Right cardiac atrium (tissue), 5 donors: ENCODE data around the gene CLCN4. TPM values are rescaled to one million over a fixed set of nuclear protein-coding genes. Genes with fewer than 3 reads are reported as not detected.

Source experiments
- ATAC-seq, 2 donors: fragments of 200-7000 bp; cut with Tn5 transposase; one replicate each; pipeline versions ENCODE4 v1.8.0 to v1.9.1; 2020; ENCODE audit warnings: moderate library complexity in 2 of 2, mild to moderate bottlenecking in 1 of 2
- DNase-seq, 3 donors: peaks; one replicate each; pipeline ENCODE4 v3.0.0-alpha.2; 2020
- H3K27ac ChIP-seq: one replicate; pipeline ENCODE4 v1.5.1; 2013; ENCODE audit warnings: mild to moderate bottlenecking, low read length, control low read depth, moderate library complexity
- H3K27me3 ChIP-seq: one replicate; pipeline ENCODE4 v1.6.1; 2013; ENCODE audit not compliant: control insufficient read depth, insufficient read depth
- H3K4me1 ChIP-seq: one replicate; pipeline ENCODE4 v1.6.1; 2013; ENCODE audit warnings: low read length; ENCODE audit not compliant: control insufficient read depth, insufficient read depth
- H3K4me3 ChIP-seq: one replicate; pipeline ENCODE4 v1.5.1; 2013; ENCODE audit warnings: low read length, control low read depth
- H3K9me3 ChIP-seq: one replicate; pipeline ENCODE4 v1.6.1; 2013; ENCODE audit warnings: low read length; ENCODE audit not compliant: control insufficient read depth
- WGBS: extraction: QIAGEN DNeasy Blood & Tissue Kit; methylation state at CpG from one replicate; pipeline ENCODE4 v1.1.7; 2013; 5-methylcytosine and 5-hydroxymethylcytosine counted together
- intact Hi-C, 4 donors: fragments of 100-400 bp; cut with DNase I; formaldehyde crosslinking; loops; one replicate each; pipeline versions ENCODE4 v1.11.0 to v1.14.0; 2022 to 2023
- polyA plus RNA-seq: library from polyadenylated mRNA; stranded (reverse); fragments of 200-250 nt; gene quantifications from one replicate; pipeline ENCODE4 v1.2.3, GENCODE V29; 2013
- total RNA-seq, 4 donors: library from RNA; stranded (reverse); fragmentation: NEBNext Ultra II Directional; extraction: Animal tissue kit (Norgen Biotek cat#: 25700); gene quantifications; one replicate each; pipeline ENCODE4 v1.2.1, GENCODE V29; 2021
- donor health status: healthy with polysubstance abuse.
- donor health status: DM: no; HTN: yes; CAD: no.
- donor health status: DM: no; HTN: no; CAD: no.
- donor health status: DM: no; HTN: yes; CAD: no; lungs with severe emphysema.
- donor health status: DM: yes; HTN: yes; CAD: no.

Gene CLCN4
- total and polyA plus RNA-seq, 5 donors, result 11.0 to 34.9 (median 29.7) TPM

DNA sequence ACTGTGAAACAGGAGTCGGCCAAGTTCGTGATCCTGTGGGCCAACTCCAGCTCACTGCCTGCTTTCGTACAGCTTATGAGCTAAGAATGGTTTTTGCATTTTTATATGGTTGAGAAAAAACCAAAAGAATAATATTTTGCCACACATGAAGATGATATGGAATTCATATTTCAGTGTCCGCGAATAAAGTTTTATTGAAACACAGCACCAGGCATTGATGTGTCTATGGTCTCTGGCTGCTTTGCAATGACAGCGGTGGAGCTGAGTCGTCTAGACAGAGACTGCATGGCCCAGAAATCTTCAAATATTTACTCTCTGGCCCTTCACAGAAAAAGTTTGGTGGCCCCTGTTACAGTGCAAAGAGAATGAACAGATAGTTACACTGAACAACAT lies 20.2 kb downstream of the CLCN4 start:
- H3K9me3 ChIP-seq, result no peaks in the 10 kb centered on the region
- H3K27ac ChIP-seq, result no peak overlapping the region
- no peak for ATAC-seq
- no peaks in the 10 kb centered on the region for H3K27me3 ChIP-seq
- 91% methylated on average over 7 of the region's 7 CpGs for WGBS
- H3K4me3 ChIP-seq, result no peak overlapping the region
- H3K4me1 ChIP-seq, result peaks cover 12% of the 10 kb centered on the region
- no peak for DNase-seq
- intact Hi-C loops, result no loop called here

DNA sequence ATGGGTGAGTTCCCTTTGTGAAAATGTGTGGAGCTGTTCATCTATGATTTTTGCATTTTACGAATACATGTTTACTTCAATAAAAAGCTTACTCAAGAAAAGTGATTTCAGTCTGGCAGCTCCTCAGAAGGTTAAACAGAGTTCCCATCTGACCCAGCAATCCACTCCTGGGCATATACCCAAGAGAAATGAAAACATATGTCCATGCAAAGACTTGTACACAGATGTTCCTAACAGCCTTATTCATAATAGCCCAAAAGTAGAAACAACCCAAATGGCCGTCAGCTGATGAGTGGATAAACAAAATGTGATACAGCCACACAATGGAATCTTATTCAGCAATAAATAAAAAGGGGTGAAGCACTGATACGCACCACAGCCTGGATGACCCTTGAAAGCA lies 20.8 kb downstream of the CLCN4 start:
- ATAC-seq, result no peak
- WGBS, result 67% methylated on average over 3 of the region's 3 CpGs
- DNase-seq, result no peak
- H3K4me1 ChIP-seq, result peaks cover 12% of the 10 kb centered on the region
- no peak overlapping the region for H3K4me3 ChIP-seq
- intact Hi-C loops, result no loop called here
- H3K9me3 ChIP-seq, result no peaks in the 10 kb centered on the region
- H3K27me3 ChIP-seq, result no peaks in the 10 kb centered on the region
- no peak overlapping the region for H3K27ac ChIP-seq

DNA sequence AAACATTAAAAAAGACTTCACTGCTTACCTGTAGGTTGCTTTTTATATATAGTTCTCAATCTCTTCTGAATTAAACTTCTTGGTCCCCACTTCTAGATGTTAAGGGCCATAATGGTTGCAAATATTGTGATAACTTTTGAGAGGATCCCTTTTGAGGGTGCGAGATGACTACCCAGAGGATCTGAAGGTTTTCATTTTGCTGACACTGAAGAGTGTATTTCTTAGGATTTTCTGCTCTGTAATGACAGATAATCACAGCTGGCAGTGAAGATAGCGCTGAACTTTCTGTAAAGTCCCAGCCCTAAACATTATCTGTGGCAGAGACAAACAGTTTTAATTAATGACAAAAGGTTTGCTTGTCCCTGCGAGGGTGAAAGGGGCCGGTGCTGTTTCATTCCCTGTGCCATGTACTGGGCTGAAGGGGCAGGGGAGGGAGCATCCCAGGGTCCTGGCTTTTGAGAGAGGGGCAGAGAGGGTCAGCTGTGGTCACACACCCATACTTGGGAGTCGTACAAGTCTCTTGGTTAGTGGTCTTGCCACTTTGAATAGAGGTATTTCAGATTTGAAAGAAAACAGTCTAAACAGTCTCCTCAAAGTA lies 22.2 kb downstream of the CLCN4 start:
- 84% methylated on average over 5 of the region's 5 CpGs for WGBS
- intact Hi-C loops, result no loop called here
- H3K4me3 ChIP-seq, result no peak overlapping the region
- H3K4me1 ChIP-seq, result peaks cover 6% of the 10 kb centered on the region
- H3K27me3 ChIP-seq, result no peaks in the 10 kb centered on the region
- DNase-seq (no peak), ATAC-seq (no peak)
- H3K27ac ChIP-seq, result no peak overlapping the region
- no peaks in the 10 kb centered on the region for H3K9me3 ChIP-seq

DNA sequence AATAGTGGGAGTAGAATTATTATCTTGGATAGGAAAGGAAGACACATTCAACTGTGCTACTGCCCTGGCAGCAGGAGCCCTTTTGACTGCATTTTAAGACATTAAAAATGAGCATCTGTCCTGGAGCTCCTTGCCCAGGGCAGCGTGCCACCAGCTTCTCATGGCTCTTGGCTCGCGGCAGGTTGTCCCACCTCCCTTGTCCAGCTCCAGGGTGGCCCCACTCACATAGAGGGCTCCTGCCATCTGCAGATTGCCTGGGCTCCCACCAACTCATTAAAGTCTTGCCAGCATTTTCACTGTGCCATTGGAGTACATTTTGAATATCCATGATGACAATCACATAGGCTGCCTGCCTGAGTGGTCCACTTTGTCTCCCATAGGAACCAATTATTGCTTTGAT lies 27.0 kb downstream of the CLCN4 start:
- ATAC-seq (no peak), DNase-seq (no peak)
- intact Hi-C loops, result loop anchor here in 2 of 4 donors (10.0 kb wide), 2 partner anchors 451 to 951 kb away; no protein-coding TSS in a partner anchor
- Histone ChIP-seq H3K4me1 (peaks cover 2% of the 10 kb centered on the region), H3K27ac (no peak overlapping the region), H3K27me3 (no peaks in the 10 kb centered on the region), H3K4me3 (no peak overlapping the region), H3K9me3 (no peaks in the 10 kb centered on the region)
- 70% methylated on average over 3 of the region's 3 CpGs for WGBS

DNA sequence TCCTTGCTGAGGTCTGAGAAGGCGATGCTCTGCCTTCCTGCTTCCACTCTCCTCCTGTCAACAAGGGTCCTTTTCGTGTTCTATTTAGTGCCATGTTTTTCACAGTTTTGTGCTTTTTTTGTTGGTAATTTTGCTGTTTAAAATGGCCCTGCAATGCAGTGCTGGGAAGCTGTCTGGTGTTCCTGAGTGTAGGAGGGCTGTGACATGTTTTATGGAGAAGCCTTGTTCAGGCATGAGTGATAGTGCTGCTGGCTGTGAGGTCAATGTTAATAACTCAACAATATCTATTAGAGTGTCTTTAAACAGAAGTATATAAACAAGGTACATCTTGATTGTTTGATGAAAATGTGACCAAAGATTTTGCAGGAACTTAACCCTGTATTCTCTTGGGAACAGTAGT lies 27.6 kb downstream of the CLCN4 start:
- ATAC-seq, result no peak
- intact Hi-C loops, result loop anchor here in 2 of 4 donors (10.0 kb wide), 2 partner anchors 450 to 950 kb away; no protein-coding TSS in a partner anchor
- WGBS, result 93% methylated on average over 2 of the region's 2 CpGs
- DNase-seq, result no peak
- Histone ChIP-seq H3K9me3 (no peaks in the 10 kb centered on the region), H3K27ac (no peak overlapping the region), H3K27me3 (no peaks in the 10 kb centered on the region), H3K4me1 (peaks cover 2% of the 10 kb centered on the region), H3K4me3 (no peak overlapping the region)

DNA sequence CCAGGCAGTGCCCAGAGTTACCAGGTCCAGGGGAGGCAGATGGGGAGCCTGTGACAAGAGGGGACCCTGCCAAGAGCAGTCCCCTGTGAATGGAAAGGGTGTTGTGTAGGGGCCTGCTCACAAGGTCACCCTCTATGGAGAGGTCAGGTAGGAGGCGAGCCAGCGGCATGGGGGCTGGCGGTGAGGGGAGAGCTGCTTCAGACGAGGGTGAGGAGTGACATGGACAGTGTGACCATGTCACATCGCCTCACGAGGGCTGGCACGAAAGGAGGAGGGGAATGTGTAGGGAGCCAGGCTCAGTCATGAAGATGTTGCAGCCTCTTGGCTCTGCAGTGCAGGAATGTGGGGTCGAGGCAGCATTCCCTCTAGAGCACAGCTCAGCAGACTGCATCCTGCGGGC lies 29.6 kb downstream of the CLCN4 start:
- 50% methylated on average over 9 of the region's 9 CpGs for WGBS
- intact Hi-C loops, result loop anchor here in 3 of 4 donors (5.0 to 10.0 kb wide), 4 partner anchors 448 to 951 kb away; no protein-coding TSS in a partner anchor
- Histone ChIP-seq H3K9me3 (no peaks in the 10 kb centered on the region), H3K27me3 (no peaks in the 10 kb centered on the region), H3K4me3 (no peak overlapping the region), H3K27ac (no peak overlapping the region), H3K4me1 (peaks cover 3% of the 10 kb centered on the region)
- ATAC-seq, result peak in 1 of 2 donors; percentile 27
- no peak for DNase-seq

DNA sequence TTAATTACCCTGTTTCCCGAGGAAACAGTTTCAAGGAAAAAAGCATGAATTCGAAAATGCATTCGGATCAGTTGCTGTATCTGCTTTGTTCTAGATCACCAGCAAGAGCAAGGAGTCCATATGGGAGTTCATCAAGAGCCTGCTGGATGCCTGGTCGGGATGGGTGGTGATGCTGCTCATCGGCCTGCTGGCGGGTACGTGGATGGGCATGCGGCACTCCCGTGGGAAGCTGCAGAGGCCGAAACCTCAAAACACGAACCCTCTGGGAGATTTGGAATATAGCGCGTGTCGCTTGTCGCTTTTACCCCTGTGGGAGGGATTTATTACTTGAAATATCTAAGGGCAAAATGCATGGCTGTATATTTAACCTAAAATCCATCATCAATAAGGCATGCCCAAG lies 30.6 kb downstream of the CLCN4 start:
- no peaks in the 10 kb centered on the region for H3K27me3 ChIP-seq
- no peak overlapping the region for H3K27ac ChIP-seq
- ATAC-seq (no peak), DNase-seq (no peak)
- H3K9me3 ChIP-seq, result no peaks in the 10 kb centered on the region
- no peak overlapping the region for H3K4me3 ChIP-seq
- H3K4me1 ChIP-seq, result peaks cover 3% of the 10 kb centered on the region
- intact Hi-C loops, result loop anchor here in 3 of 4 donors (5.0 to 10.0 kb wide), 4 partner anchors 447 to 950 kb away; no protein-coding TSS in a partner anchor
- WGBS, result 94% methylated on average over 15 of the region's 15 CpGs

DNA sequence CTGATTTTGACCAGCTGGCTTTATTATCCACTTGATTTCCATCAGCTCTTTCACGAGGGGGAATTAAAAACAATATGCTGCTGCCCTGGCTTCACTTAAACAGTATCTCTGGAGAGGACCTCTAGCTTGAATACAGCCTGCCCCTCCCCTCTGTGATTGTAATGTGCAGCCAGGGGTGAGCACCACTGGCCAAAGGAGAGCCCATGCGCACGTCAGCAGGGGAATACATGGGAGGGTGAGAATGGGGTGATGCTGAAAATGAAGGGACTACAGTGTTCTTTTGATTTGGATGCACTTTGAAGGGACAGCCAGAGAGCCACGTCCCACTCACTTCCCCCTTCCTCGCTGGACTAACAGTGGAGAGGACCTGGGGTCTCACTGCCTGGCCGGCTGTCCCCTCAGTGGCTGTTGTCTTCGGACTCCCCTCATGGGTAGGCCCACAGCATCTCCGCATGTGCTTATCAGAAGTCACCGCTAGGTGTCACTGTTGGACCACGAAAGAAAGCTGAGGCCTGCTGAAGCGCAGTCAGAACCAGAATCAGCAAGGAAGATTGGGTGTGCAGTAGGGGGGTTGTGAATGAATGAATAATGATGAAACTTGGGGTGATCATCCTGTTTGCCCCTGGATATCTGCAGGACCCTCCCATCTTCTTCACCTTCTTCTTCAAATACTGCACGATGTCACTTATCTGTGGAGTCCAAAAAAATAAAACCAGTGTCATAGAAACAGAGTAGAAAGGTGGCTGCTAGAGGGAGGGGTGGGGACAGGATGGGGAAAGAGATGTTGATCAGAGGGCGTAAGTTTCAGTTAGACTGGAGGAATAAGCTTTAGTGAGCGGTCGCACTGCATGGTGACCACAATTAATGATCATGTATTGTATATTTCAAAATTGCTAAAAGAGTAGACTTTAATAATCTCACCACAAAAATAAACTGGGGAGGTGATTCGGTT lies 32.8 kb downstream of the CLCN4 start:
- intact Hi-C loops, result loop anchor here (5.0 to 10.0 kb wide), 8 partner anchors 138 to 948 kb away; no protein-coding TSS in a partner anchor
- peak; percentile 88 to 93 for ATAC-seq
- Histone ChIP-seq H3K9me3 (no peaks in the 10 kb centered on the region), H3K27ac (no peak overlapping the region), H3K4me3 (no peak overlapping the region), H3K27me3 (no peaks in the 10 kb centered on the region), H3K4me1 (peaks cover 2% of the 10 kb centered on the region)
- DNase-seq, result peak; percentile 70 to 83 (median 77)
- 30% methylated on average over 16 of the region's 16 CpGs for WGBS

DNA sequence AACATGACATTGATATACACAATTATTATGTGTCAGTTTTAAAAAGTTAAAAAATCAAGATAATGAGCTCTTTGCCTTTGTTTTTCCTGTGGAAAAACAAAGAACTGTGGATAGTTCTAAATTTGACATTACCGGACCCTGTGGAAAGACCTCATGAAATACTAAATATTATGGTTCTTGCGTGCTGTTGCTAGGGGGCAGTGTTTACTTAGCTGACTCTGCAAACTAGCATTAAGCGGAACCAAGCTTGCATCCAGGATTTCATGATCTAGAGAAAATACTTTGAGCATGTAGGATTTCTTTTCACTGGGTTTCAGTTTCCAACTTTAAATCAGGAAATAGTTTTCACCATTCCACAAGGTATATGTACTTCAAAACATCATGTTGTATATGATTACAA lies 33.6 kb downstream of the CLCN4 start:
- Histone ChIP-seq H3K27ac (no peak overlapping the region), H3K27me3 (no peaks in the 10 kb centered on the region), H3K4me3 (no peak overlapping the region), H3K9me3 (no peaks in the 10 kb centered on the region), H3K4me1 (peaks cover 2% of the 10 kb centered on the region)
- DNase-seq (no peak), ATAC-seq (peak; percentile 79 to 81)
- WGBS, result 2% methylated on average over 3 of the region's 3 CpGs
- intact Hi-C loops, result loop anchor here (5.0 to 10.0 kb wide), 5 partner anchors 137 to 534 kb away; no protein-coding TSS in a partner anchor

DNA sequence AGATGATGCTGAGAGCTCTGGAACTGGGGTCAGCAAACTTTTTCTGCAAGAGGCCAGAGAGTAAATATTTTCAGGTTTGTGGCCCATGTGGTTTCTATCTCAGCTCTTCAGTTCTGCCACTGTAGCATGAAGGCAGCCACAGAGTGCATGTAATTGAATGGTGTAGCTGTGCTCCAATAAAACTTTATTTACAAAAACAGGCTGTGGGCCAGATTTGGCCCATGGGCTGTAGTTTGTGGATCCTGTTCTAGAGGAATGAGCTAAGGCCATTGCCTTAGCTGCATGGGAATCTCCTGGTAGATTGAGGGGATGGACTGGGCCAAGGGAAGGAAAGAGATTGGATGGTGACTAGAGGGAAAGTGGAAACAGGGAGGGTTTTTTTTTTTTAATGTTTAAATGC lies 36.8 kb downstream of the CLCN4 start:
- no peak overlapping the region for H3K27ac ChIP-seq
- intact Hi-C loops, result loop anchor here (5.0 to 10.0 kb wide), 5 partner anchors 134 to 531 kb away; no protein-coding TSS in a partner anchor
- peaks cover 4% of the 10 kb centered on the region for H3K4me1 ChIP-seq
- H3K9me3 ChIP-seq, result no peaks in the 10 kb centered on the region
- no peak for ATAC-seq
- DNase-seq, result no peak
- H3K27me3 ChIP-seq, result no peaks in the 10 kb centered on the region
- H3K4me3 ChIP-seq, result no peak overlapping the region

DNA sequence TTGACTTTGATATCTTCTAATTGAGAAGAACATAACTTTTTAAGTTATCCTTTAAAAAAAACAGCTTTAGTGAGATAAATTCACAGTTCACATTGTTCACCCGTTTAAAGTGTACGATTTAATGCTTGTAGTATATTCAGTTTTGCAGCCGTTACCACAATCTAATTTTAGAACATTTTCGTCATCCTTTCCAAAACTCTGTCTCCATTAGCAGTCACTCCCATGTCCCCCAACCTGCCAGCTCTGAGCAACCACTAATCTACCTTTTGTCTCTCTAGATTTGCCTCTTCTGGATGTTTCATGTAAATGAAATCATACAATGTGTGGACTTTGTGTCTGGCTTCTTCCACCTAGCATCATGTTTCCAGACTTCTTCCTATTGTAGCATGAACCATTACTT lies 38.6 kb downstream of the CLCN4 start:
- DNase-seq, result no peak
- Histone ChIP-seq H3K4me1 (peaks cover 2% of the 10 kb centered on the region), H3K4me3 (no peak overlapping the region), H3K9me3 (no peaks in the 10 kb centered on the region), H3K27me3 (no peaks in the 10 kb centered on the region), H3K27ac (no peak overlapping the region)
- no peak for ATAC-seq
- WGBS, result 73% methylated on average over 4 of the region's 4 CpGs
- intact Hi-C loops, result loop anchor here in 2 of 4 donors (10.0 kb wide), 2 partner anchors 439 to 529 kb away; no protein-coding TSS in a partner anchor
